ENCODE measurements around the gene BNIPL. TPM values are rescaled to one million over a fixed set of nuclear protein-coding genes. Genes with fewer than 3 reads are reported as not detected.

Gene BNIPL
- total RNA-seq, 2 experiments from 2014 or later = 0.54 to 1.4 TPM

- no peaks in the 10 kb centered on the region for H3K9me3 Mint-ChIP-seq
- ATAC-seq (no peak), DNase-seq (no peak)
- peaks cover 4% of the 10 kb centered on the region for H3K4me1 Mint-ChIP-seq (ENCODE audit: low read depth)
- CTCF ChIA-PET = interaction anchor here (1.0 to 3.6 kb wide), 6 partner anchors 10 to 225 kb away, joined by 3 to 56 read pairs (median 4); partner anchors contain the start of genes BNIPL and C1orf56
- H3K27ac Mint-ChIP-seq = no peak overlapping the region
- POLR2A ChIA-PET = no interaction called here
- H3K36me3 Mint-ChIP-seq (ENCODE audit: low read depth) = peaks cover 15% of the 10 kb centered on the region
- intact Hi-C loops (cut with micrococcal nuclease) = no loop called here
- H3K4me3 Mint-ChIP-seq = no peak overlapping the region
- no peak for TF ChIP-seq CTCF (IDR thresholded peaks at IDR 0.05)
- no peaks in the 10 kb centered on the region for H3K27me3 Mint-ChIP-seq
Measured at GRCh38 chr1:151026460-151026859, 9.9 kb upstream of the BNIPL start.

GRCh38 chr1:151032164-151032563 lies 4.2 kb upstream of the BNIPL start:
- no peak for DNase-seq
- TF ChIP-seq CTCF (IDR thresholded peaks at IDR 0.05) = no peak
- Mint-ChIP-seq H3K27ac (no peak overlapping the region), H3K4me1 (ENCODE audit: low read depth) (no peaks in the 10 kb centered on the region), H3K27me3 (no peaks in the 10 kb centered on the region), H3K9me3 (no peaks in the 10 kb centered on the region), H3K36me3 (ENCODE audit: low read depth) (peaks cover 10% of the 10 kb centered on the region), H3K4me3 (no peak overlapping the region)
- intact Hi-C loops (cut with micrococcal nuclease) = no loop called here
- no peak for ATAC-seq
- ChIA-PET CTCF (interaction anchor here (0.7 to 1.4 kb wide), 2 partner anchors 37 to 123 kb away, joined by 4 read pairs; no protein-coding TSS in a partner anchor), POLR2A (no interaction called here)

- TF ChIP-seq CTCF (IDR thresholded peaks at IDR 0.05) = no peak
- H3K27me3 Mint-ChIP-seq = no peaks in the 10 kb centered on the region
- CTCF ChIA-PET = interaction anchor here (1.1 kb wide), 1 partner anchor 9 kb away, joined by 3 read pairs; no protein-coding TSS in a partner anchor
- peak overlapping the region; percentile 38 for H3K27ac Mint-ChIP-seq
- H3K4me1 Mint-ChIP-seq (ENCODE audit: low read depth) = no peaks in the 10 kb centered on the region
- DNase-seq (no peak), ATAC-seq (no peak)
- peaks cover 4% of the 10 kb centered on the region for H3K36me3 Mint-ChIP-seq (ENCODE audit: low read depth)
- no peak overlapping the region for H3K4me3 Mint-ChIP-seq
- POLR2A ChIA-PET = no interaction called here
- intact Hi-C loops (cut with micrococcal nuclease) = no loop called here
- H3K9me3 Mint-ChIP-seq = no peaks in the 10 kb centered on the region
Measured at GRCh38 chr1:151035167-151035566, 1.2 kb upstream of the BNIPL start.

GRCh38 chr1:151037032-151037431 lies 646 bp downstream of the BNIPL start:
- Mint-ChIP-seq H3K4me1 (ENCODE audit: low read depth) (no peaks in the 10 kb centered on the region), H3K4me3 (no peak overlapping the region), H3K36me3 (ENCODE audit: low read depth) (peaks cover 2% of the 10 kb centered on the region), H3K27ac (no peak overlapping the region), H3K27me3 (no peaks in the 10 kb centered on the region), H3K9me3 (no peaks in the 10 kb centered on the region)
- CTCF ChIA-PET = interaction anchor here (1.0 to 3.2 kb wide), 3 partner anchors 11 to 13 kb away, joined by 3 to 15 read pairs (median 4); partner anchors contain the start of gene C1orf56
- no peak for DNase-seq
- TF ChIP-seq CTCF (IDR thresholded peaks at IDR 0.05) = no peak
- intact Hi-C loops (cut with micrococcal nuclease) = no loop called here
- ATAC-seq = no peak
- POLR2A ChIA-PET = interaction anchor here (0.7 to 1.5 kb wide), 2 partner anchors 9 to 31 kb away, joined by 3 to 5 read pairs; partner anchors contain the start of gene MINDY1

GRCh38 chr1:151039521-151039920 lies 3.1 kb downstream of the BNIPL start:
- intact Hi-C loops (cut with micrococcal nuclease) = no loop called here
- no peak for TF ChIP-seq CTCF (IDR thresholded peaks at IDR 0.05)
- H3K9me3 Mint-ChIP-seq = no peaks in the 10 kb centered on the region
- H3K36me3 Mint-ChIP-seq (ENCODE audit: low read depth) = no peaks in the 10 kb centered on the region
- ChIA-PET CTCF (interaction anchor here (2.3 kb wide), 1 partner anchor 15 kb away, joined by 7 read pairs; no protein-coding TSS in a partner anchor), POLR2A (interaction anchor here (0.6 kb wide), 1 partner anchor 14 kb away, joined by 4 read pairs; no protein-coding TSS in a partner anchor)
- H3K4me3 Mint-ChIP-seq = no peak overlapping the region
- no peaks in the 10 kb centered on the region for H3K27me3 Mint-ChIP-seq
- H3K4me1 Mint-ChIP-seq (ENCODE audit: low read depth) = peaks cover 6% of the 10 kb centered on the region
- H3K27ac Mint-ChIP-seq = no peak overlapping the region
- DNase-seq (no peak), ATAC-seq (no peak)

All from activated CD8-positive, alpha-beta T cell treated with anti-CD3 and anti-CD28 coated beads for 36 hours (primary cell).